Raji (cell line): Measurements from ENCODE around the gene NDUFA1.

Experiments used
- POLR2A ChIP-seq: IDR thresholded peaks from 2 replicates; pipeline ENCODE4 v1.6.1; 2011; ENCODE audit warnings: low read depth, low read length, control low read depth; ENCODE audit not compliant: insufficient read depth

Gene NDUFA1

GRCh38 chrX:119871599-119872395 is at the start of gene NDUFA1, which contains the start of gene RNF113A:
NDUFA1 (plus strand) TSS chrX:119871832; CDS start chrX:119871912, 80 bp downstream.
RNF113A (minus strand) TSS chrX:119871733; CDS start chrX:119871613, 120 bp downstream.
- peak; percentile 91 for TF ChIP-seq POLR2A

- TF ChIP-seq POLR2A, result no peak
Observed at GRCh38 chrX:119826399-119826959, 45.2 kb upstream of the NDUFA1 start.

GRCh38 chrX:119828446-119828845 is 43.2 kb upstream of the NDUFA1 start:
- TF ChIP-seq POLR2A, result no peak

- no peak for TF ChIP-seq POLR2A
Observed at GRCh38 chrX:119833905-119834304, 37.7 kb upstream of the NDUFA1 start.

GRCh38 chrX:119852382-119853353 is 19.0 kb upstream of the NDUFA1 start, which contains the start of gene UPF3B:
UPF3B (minus strand) TSS chrX:119852963; CDS start chrX:119852928, 35 bp downstream.
- TF ChIP-seq POLR2A, result peak; percentile 71

- TF ChIP-seq POLR2A, result no peak
Observed at GRCh38 chrX:119853444-119853843, 18.2 kb upstream of the NDUFA1 start.

GRCh38 chrX:119870626-119871131 is 953 bp upstream of the NDUFA1 start:
- TF ChIP-seq POLR2A, result no peak

- no peak for TF ChIP-seq POLR2A
Observed at GRCh38 chrX:119871245-119871598, 410 bp upstream of the NDUFA1 start.

- TF ChIP-seq POLR2A, result no peak
Observed at GRCh38 chrX:119878740-119879139, 7.1 kb downstream of the NDUFA1 start.

- no peak for TF ChIP-seq POLR2A
Observed at GRCh38 chrX:119880076-119880475, 8.4 kb downstream of the NDUFA1 start.

GRCh38 chrX:119880552-119881437 is 9.2 kb downstream of the NDUFA1 start:
- TF ChIP-seq POLR2A, result no peak

- TF ChIP-seq POLR2A, result no peak
Observed at GRCh38 chrX:119885554-119886428, 14.2 kb downstream of the NDUFA1 start.

GRCh38 chrX:119887721-119888425 is 16.2 kb downstream of the NDUFA1 start:
- TF ChIP-seq POLR2A, result no peak

- TF ChIP-seq POLR2A, result no peak
Observed at GRCh38 chrX:119895843-119896326, 24.3 kb downstream of the NDUFA1 start, which contains the start of gene AKAP14. AKAP14 (plus strand) TSS chrX:119895893; CDS start chrX:119903224, 7,331 bp downstream.
